PFSK-1 (cell line): Measurements from ENCODE around the gene SH3BGRL3.

Experiments used
- FOXP2 ChIP-seq: optimal IDR thresholded peaks from 2 replicates; pipeline ENCODE3; 2011; ENCODE audit warnings: borderline replicate concordance, control low read depth, inconsistent platforms; ENCODE audit not compliant: insufficient read depth; ENCODE audit errors: extremely low read length, extremely low read depth
- POLR2AphosphoS5 ChIP-seq: IDR thresholded peaks from 2 replicates; pipeline ENCODE4 v1.6.1; 2012; ENCODE audit warnings: low read depth, mild to moderate bottlenecking, control low read depth, low read length, moderate library complexity
- SIN3A ChIP-seq: IDR thresholded peaks from 2 replicates; pipeline ENCODE4 v1.6.1; 2012; ENCODE audit warnings: mild to moderate bottlenecking, low read length, moderate library complexity, borderline replicate concordance; ENCODE audit not compliant: insufficient read depth
- TAF1 ChIP-seq: IDR thresholded peaks from 2 replicates; pipeline ENCODE4 v1.6.1; 2012; ENCODE audit warnings: low read length, control low read depth, borderline replicate concordance; ENCODE audit not compliant: insufficient read depth
- TF ChIP-seq, protein P1 (sequence below), 2 experiments: IDR thresholded peaks; 2 replicates each; pipeline versions ENCODE4 v1.6.1 to v1.8.0; 2011 to 2012; ENCODE audit warnings: low read depth in 2 of 2, low read length in 2 of 2, control low read depth in 1 of 2, inconsistent platforms in 1 of 2, mild to moderate bottlenecking in 1 of 2, moderate library complexity in 1 of 2; ENCODE audit not compliant: insufficient read depth in 1 of 2

The SH3BGRL3 gene

DNA sequence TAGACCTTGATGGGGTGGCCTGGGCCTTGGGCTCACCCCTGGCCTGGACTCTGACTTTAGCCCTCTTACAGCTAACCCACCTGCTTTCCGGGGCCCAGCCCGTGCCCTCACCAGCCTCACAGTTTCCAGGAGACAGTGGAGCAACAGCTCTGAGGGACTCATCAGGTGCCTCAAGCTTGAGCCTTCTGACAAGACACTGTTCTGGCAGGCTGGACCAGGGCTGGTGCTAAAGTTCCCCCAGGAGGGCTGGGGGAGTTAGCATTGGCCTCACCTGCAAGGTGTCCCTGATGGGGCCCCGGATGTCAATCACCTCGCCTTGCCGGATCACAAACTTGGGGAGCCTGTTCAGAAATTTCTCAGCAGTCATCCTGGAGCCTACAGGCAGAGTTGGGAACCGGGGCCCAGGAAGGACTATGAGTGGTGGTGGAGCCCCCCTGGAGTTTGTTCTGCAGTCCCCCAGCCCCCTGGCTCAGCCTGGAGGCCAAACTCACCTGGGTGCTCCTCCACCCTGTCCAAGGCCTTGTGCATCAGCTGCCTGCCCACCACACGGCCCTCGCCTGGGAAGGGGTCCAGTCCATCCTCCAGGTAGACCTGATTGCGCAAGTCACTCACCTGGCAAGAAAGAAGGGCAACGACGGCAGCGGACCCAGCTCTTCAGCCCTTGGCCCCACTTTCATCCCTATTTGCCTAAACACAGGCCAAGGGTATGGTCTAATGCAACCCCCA lies 4.1 kb downstream of the SH3BGRL3 start:
- no peak for TF ChIP-seq TAF1
- 0 out of 2 replicates have a peak, but pooled peaks have one; percentile 36 for TF ChIP-seq POLR2AphosphoS5

DNA sequence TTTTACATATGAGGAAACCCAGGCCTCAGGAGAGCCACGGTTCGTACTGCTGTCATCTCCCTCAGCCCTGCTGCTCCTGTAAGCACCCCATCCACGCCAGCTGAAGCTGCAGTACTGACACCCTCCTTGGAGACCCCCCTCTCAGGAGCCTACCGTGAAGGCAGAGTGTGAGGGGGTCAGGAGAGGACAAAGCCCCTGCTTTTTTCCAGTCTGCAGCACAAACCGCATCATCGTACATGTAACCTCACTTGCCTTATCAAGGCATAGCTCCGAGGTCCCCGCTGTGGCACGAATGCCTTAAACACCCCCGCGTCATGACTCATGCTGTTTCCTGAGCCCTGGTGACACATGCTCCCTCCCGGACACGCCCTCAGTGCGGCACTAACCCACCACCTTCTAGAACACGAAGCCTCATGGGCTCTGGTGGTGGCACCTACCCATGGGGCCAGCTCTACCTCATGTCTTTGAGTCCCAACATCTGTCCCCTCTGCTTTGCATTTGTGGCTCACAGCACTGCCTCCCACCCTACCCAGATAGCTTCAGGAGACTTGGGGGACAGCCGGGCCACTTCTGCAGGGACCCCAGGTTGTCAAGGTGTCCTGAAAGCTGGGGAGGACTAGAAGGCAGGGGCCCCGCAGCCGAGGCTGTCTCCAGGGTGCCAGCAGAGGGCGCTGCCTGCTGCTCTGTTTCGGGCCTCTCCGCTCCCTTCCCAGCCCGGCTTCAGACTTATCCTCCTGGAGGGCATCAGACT lies 4.9 kb downstream of the SH3BGRL3 start:
- TF ChIP-seq, protein P1, sequence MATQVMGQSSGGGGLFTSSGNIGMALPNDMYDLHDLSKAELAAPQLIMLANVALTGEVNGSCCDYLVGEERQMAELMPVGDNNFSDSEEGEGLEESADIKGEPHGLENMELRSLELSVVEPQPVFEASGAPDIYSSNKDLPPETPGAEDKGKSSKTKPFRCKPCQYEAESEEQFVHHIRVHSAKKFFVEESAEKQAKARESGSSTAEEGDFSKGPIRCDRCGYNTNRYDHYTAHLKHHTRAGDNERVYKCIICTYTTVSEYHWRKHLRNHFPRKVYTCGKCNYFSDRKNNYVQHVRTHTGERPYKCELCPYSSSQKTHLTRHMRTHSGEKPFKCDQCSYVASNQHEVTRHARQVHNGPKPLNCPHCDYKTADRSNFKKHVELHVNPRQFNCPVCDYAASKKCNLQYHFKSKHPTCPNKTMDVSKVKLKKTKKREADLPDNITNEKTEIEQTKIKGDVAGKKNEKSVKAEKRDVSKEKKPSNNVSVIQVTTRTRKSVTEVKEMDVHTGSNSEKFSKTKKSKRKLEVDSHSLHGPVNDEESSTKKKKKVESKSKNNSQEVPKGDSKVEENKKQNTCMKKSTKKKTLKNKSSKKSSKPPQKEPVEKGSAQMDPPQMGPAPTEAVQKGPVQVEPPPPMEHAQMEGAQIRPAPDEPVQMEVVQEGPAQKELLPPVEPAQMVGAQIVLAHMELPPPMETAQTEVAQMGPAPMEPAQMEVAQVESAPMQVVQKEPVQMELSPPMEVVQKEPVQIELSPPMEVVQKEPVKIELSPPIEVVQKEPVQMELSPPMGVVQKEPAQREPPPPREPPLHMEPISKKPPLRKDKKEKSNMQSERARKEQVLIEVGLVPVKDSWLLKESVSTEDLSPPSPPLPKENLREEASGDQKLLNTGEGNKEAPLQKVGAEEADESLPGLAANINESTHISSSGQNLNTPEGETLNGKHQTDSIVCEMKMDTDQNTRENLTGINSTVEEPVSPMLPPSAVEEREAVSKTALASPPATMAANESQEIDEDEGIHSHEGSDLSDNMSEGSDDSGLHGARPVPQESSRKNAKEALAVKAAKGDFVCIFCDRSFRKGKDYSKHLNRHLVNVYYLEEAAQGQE (IDR thresholded peaks at IDR 0.05; ENCODE audit: insufficient read depth in 1 of 2, low read depth in 2 of 2, low read length in 2 of 2) = no peak
- TF ChIP-seq POLR2AphosphoS5 (no peak), FOXP2 (no peak)

DNA sequence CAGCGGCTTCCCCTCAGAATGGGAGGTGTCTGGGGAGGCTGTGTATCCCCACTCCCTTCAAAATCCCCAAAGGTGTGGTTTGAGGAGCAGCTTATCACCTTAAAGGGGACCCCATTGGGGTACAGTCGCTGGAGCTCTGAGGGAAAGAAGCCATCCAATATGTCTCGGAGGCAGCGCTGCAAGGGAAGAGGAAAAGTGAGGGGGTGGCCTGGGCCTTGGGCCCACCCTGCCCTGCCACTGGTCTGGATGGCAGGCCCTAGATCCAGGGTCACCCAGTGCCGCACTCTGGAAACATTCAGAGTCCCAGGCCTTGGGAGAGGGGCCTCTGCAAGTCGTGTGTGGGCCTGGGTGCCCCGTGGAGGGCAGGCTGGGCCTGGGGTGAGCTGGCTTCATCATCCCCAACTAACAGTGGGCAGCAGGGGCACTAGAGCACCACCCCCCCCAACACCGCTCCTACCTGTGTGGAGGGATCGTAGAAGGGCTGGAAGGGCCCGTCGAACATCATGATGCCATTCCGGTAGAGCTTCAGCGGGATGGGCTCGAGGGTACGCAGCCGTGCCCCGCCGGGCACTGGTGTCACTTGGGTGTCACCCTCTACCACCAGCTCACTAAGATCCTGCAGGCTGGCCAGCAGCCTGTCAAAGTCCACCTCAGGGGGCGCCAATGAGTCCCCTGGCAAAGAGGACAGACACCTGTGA lies 5.6 kb downstream of the SH3BGRL3 start:
- TF ChIP-seq TAF1 (no peak), POLR2AphosphoS5 (no peak), FOXP2 (no peak), SIN3A (no peak)
- TF ChIP-seq, protein P1 (IDR thresholded peaks at IDR 0.05; ENCODE audit: insufficient read depth in 1 of 2, low read depth in 2 of 2, low read length in 2 of 2) = no peak

DNA sequence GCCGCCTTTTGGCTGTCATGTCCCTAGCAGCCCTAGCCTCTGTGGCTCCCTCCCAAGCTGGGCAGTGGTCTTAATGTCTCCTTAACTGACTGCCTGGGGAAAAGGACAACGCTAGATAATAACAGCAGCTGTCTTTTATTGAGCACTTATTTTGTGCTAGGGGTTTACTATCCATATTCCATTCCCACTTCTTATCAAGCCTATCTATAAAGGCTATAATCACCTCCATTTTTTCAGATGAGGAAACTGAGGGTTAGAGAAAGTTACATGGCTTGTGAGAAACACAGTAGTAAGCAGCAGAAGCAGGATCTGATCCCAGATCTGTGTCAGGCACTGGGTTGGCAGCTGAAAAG lies 6.2 kb downstream of the SH3BGRL3 start:
- TF ChIP-seq POLR2AphosphoS5 = no peak
- TF ChIP-seq SIN3A = no peak
- TF ChIP-seq TAF1 = no peak
- TF ChIP-seq FOXP2 = no peak
- TF ChIP-seq, protein P1 (IDR thresholded peaks at IDR 0.05; ENCODE audit: insufficient read depth in 1 of 2, low read depth in 2 of 2, low read length in 2 of 2) = no peak

DNA sequence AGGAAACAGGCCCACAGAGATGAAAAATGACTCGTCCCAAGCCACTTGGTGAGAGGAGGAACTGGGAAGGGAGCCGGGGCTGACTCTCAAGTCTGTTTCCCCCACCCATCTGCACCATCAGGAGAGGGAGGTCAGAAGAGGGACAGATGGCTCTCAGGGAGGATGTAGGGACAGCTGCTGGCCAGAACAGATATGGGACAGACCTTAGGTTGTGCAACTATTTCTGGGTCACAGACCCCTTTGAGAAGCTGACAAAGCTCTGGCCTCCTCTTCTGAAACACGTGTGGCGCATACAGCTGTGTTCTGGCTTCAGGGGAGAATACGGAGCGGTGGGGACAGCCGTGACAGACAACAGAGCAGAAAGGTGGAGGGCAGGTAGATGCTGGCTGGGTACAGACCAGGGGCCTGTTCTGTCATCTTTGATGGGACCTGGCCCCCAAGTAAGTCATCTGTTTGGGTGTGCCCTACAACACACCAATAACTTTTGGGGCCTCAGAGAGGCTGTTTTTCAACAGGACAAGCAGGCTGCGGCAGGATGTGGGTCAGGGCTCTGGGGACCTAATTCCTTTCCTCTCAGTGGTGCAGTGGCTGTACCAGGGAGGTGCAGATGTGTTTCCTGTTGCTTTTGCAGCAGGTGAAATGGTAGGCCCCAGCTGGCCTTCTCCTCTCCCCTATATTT lies 7.3 kb downstream of the SH3BGRL3 start:
- no peak for TF ChIP-seq FOXP2
- no peak for TF ChIP-seq SIN3A
- no peak for TF ChIP-seq TAF1
- TF ChIP-seq, protein P1 (IDR thresholded peaks at IDR 0.05; ENCODE audit: insufficient read depth in 1 of 2, low read depth in 2 of 2, low read length in 2 of 2) = no peak
- no peak for TF ChIP-seq POLR2AphosphoS5
